ENCODE data around the gene HAGHL. TPM values are rescaled to one million over a fixed set of nuclear protein-coding genes. Genes with fewer than 3 reads are reported as not detected.
A peak's percentile ranks its signal among the peaks of the same experiment; 100 is the strongest.

The HAGHL gene
- total RNA-seq, 4 donors from 2014 or later: 3.2 to 7.1 (median 4.8) TPM

GRCh38 chr16:706189-707061 is 20.5 kb upstream of the HAGHL start:
- peaks cover 99% of the 10 kb centered on the region for H3K27me3 ChIP-seq
- no peak for DNase-seq (ENCODE audit: low spot score in 2 of 2)
- 0% methylated on average over 5 of the region's 49 CpGs for WGBS
- H3K9me3 ChIP-seq: no peaks in the 10 kb centered on the region
- TF ChIP-seq CTCF (IDR thresholded peaks at IDR 0.05) (no peak), POLR2A (IDR thresholded peaks at IDR 0.05) (no peak), EP300 (IDR thresholded peaks at IDR 0.05) (no peak), POLR2AphosphoS5 (IDR thresholded peaks at IDR 0.05) (no peak)
- H3K4me3 ChIP-seq: peak overlapping the region; percentile 43
- no peaks in the 10 kb centered on the region for H3K36me3 ChIP-seq
- peaks cover 28% of the 10 kb centered on the region for H3K4me1 ChIP-seq
- H3K27ac ChIP-seq: no peak overlapping the region

- WGBS: no CpG with 5 or more reads among the region's 14 CpGs
- Histone ChIP-seq H3K9me3 (no peaks in the 10 kb centered on the region), H3K4me1 (peaks cover 30% of the 10 kb centered on the region), H3K4me3 (no peak overlapping the region), H3K27ac (no peak overlapping the region), H3K36me3 (no peaks in the 10 kb centered on the region), H3K27me3 (peaks cover 96% of the 10 kb centered on the region)
- TF ChIP-seq POLR2A (IDR thresholded peaks at IDR 0.05) (no peak), POLR2AphosphoS5 (IDR thresholded peaks at IDR 0.05) (no peak), EP300 (IDR thresholded peaks at IDR 0.05) (no peak), CTCF (IDR thresholded peaks at IDR 0.05) (no peak)
- DNase-seq (ENCODE audit: low spot score in 2 of 2): no peak
Observed at GRCh38 chr16:707062-707538, 19.8 kb upstream of the HAGHL start.

- H3K9me3 ChIP-seq: no peaks in the 10 kb centered on the region
- H3K4me1 ChIP-seq: peaks cover 30% of the 10 kb centered on the region
- no peak for DNase-seq (ENCODE audit: low spot score in 2 of 2)
- no peak for TF ChIP-seq POLR2AphosphoS5 (IDR thresholded peaks at IDR 0.05)
- TF ChIP-seq CTCF (IDR thresholded peaks at IDR 0.05): no peak
- TF ChIP-seq POLR2A (IDR thresholded peaks at IDR 0.05): no peak
- TF ChIP-seq EP300 (IDR thresholded peaks at IDR 0.05): no peak
- no peaks in the 10 kb centered on the region for H3K36me3 ChIP-seq
- no peak overlapping the region for H3K27ac ChIP-seq
- peaks cover 86% of the 10 kb centered on the region for H3K27me3 ChIP-seq
- WGBS: 25% methylated on average over 3 of the region's 3 CpGs
- H3K4me3 ChIP-seq: no peak overlapping the region
Observed at GRCh38 chr16:708019-708418, 18.9 kb upstream of the HAGHL start.

- 92% methylated on average over 2 of the region's 4 CpGs for WGBS
- TF ChIP-seq POLR2AphosphoS5 (IDR thresholded peaks at IDR 0.05) (no peak), CTCF (IDR thresholded peaks at IDR 0.05) (no peak), POLR2A (IDR thresholded peaks at IDR 0.05) (no peak), EP300 (IDR thresholded peaks at IDR 0.05) (no peak)
- Histone ChIP-seq H3K27me3 (peaks cover 82% of the 10 kb centered on the region), H3K27ac (no peak overlapping the region), H3K9me3 (no peaks in the 10 kb centered on the region), H3K36me3 (no peaks in the 10 kb centered on the region), H3K4me1 (peaks cover 30% of the 10 kb centered on the region), H3K4me3 (no peak overlapping the region)
- no peak for DNase-seq (ENCODE audit: low spot score in 2 of 2)
Observed at GRCh38 chr16:708959-709358, 17.9 kb upstream of the HAGHL start.
